NCI-H1048 (cell line): ENCODE measurements around the gene P4HTM.
A peak's percentile ranks its signal among the peaks of the same experiment; 100 is the strongest.

ENCODE experiments used
- DNase-seq: peaks from one replicate; lab custom pipeline; 2025; lab: John Stamatoyannopoulos, UW

Gene P4HTM

DNA sequence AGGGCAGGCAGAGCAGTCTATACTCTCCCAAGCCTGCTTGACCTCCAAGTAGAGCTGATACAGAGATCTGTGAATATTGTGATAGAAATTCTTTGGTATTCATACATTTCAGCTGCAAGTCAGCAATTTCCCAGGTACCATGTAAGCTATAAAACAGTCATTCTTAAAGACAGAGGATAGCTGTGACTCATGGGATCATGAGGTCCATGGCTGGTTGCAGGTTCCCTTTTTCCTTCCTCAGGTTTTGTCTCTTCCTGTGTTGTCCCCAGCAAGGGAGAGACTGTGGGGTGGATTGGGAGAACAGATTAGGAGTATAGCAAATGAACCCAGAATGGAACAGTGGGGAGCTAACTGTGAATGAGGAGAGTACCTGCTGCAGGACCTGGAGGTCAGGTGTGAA lies 5.4 kb upstream of the P4HTM start:
- DNase-seq, result no peak

DNA sequence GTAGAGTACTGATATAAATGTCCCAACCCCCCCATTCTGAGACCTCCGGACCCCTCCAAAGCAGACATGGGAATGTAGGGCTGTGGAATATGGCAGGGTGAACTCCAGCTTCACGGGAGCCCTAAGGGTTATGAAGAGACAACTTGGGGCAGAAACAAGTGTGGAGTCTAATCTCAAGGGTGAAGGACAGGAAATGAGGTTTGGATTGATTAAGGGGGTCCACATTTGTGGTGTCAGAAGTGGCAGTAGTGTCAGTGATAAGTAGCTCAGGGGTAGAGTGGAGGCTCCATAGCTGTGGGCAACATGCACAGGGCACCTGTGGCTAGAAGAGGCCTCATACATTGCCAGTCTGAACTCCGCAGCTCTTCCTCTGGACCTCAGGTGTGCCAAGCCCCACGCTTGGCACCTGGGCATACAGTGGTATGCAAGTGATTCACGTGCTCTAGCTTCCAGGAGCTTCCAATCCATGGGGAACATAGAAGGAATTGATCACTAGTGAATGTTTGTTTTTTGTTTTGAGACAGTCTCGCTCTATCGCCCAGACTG lies 4.1 kb upstream of the P4HTM start:
- no peak for DNase-seq

DNA sequence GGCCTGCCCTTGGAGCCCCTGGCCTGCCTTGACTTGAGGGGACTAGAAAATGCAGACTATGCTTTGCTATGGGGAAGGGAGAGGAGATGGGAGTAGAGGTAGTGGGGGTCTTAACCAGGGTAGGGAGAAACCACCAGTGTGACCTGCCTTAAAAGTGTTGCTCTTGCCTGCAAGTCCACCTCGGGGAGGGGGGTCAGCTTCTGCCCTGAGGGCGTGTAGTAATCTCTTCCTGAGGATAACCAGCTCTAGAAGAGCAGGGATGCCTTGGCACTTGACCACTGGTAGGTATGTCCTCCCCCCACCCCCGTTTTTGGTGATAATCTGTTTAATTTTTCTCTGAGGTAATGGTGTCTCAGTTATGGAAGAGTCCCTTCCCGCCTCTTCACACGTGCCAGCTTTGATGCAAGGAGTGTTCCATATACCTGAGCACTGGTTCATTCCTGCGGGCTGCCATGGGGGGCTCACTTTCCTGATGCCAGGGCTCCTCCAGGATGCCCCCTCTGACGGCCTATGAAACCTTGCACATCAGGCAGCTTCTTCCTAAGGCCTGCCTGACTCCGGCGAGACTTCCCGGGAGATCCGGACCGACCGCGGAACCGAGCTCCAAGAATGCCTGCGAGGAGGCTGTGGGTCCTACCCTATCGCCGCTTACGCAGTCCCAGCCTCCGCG lies 780 bp upstream of the P4HTM start:
- no peak for DNase-seq

DNA sequence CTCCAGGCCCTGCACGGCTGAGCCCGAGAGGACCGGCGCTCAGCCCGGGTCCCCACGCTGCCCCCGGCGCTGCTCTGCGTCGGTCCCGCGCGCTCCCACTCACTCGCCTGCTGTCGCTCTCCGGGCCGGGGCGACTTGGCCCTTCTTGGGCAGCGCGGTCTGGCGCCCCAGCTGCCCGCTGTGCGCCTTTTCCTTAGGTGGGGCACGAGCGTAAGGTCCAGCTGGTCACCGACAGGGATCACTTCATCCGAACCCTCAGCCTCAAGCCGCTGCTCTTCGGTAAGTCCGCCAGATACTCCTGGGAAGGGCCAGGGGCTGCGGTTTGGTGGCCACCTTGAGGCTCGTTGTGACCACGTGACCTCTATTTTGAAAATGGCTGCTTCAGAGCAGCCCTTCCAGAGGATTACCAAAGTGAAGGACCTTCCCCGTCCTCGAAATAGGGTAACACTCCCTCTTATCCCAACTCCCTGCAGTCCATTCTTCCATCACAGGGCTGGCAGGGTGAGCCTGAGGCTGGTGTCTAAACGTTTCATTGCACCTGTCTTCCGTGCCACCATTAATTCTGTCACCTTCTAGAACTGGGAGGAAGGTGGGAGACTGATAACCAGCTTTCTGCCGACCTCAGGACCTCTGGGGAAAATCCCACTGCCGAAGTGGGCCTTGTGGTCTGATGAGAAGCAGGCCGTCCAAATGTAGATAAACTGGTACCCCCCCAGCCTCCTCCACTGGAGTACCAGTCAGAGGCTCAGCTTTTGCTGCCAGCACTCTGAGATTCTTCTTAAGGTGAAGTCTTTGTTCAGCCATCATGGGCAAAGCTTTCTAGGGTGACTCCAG lies 812 bp downstream of the P4HTM start:
- DNase-seq, result no peak

DNA sequence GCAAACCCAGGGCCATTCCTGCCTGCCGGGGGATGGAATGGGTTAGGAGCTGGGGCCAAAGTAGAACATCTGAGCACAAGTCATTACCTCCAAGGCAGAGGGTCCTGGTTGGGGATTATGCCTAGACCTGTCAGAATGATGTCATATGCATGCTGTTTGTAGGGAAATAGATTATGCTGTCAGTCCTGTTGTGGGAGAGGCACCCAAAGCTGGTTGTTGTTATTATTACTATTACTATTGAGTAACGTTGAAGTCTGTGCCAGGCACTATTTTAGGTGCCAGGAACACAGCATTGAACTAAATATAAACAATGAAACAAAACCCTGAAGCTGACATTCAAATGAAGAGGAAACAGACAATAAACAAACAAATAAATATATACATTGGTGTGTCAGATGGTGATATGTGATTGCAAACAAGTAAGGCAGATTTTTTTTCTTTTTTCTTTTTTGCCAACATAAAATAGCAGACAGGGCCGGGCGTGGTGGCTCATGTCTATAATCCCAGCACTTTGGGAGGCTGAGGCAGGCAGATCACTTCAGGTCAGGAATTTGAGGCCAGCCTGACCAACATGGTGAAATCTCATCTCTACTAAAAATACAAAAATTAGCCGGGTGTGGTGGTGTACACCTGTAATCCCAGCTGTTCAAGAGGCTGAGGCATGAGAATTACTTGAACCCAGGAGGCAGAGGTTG lies 2.0 kb downstream of the P4HTM start:
- no peak for DNase-seq

DNA sequence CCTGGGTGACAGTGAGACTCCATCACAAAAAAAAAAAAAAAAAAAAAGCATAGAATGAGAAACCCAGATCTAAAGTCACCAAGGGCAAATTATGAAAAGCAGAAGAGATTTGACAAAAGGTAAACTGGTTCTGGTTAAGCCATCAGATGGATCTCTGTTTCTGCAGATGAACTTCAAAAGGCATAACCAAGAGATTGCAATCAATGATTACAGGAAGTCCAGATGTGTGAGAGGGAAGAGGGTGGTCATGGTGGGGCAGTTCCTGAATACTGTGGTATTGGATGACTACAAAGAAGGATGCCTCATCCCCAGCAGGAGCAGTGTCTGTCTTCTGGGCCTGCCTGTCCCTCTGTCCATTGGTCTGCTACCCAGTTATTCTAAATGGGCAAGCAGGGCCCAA lies 3.8 kb downstream of the P4HTM start:
- DNase-seq, result no peak

DNA sequence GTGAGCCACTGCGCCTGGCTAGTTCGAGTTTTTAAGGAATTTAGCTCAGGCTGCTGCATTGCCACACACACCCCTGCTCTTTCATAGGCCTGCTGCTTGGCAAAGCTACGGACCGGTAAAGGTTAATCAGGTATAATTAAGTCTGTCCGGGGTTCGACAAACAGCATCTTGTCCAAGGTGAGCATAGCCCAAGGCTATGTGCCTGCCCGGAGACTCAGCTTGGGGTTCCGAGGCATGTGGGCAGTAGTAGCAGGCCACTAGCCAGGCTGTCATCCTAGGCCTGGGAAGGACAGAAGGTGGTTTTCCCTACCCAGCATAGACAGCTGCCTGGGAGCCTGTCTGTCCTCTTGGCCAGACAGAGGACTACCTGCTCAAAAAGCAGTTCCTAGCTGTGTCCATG lies 6.6 kb downstream of the P4HTM start:
- no peak for DNase-seq

DNA sequence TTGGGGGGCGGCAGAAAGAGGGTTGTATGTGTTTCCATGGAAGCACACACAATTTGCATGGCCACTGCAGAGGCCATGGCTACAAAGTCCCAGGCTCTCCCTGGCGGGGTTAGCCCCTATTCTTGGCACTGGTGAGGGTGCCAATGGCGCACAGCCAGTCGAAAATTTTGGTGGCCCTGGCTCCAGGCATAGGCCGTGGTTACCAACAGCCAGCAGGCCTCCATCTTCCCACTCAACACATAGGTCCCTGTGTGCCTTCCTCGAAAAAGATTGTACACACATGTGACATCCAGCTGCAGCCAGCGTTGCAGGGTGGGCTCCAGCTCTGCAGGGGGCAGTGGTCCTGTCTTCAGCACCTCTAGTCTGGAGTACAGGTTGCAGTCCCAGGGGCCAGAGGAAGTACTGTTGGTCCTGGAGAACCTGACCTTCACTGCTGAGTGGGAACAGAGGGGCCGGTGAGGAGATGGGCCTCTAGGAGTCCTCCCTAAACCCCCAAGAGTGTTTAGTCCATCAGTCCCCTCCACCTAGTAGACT lies 7.1 kb downstream of the P4HTM start:
- DNase-seq, result no peak

DNA sequence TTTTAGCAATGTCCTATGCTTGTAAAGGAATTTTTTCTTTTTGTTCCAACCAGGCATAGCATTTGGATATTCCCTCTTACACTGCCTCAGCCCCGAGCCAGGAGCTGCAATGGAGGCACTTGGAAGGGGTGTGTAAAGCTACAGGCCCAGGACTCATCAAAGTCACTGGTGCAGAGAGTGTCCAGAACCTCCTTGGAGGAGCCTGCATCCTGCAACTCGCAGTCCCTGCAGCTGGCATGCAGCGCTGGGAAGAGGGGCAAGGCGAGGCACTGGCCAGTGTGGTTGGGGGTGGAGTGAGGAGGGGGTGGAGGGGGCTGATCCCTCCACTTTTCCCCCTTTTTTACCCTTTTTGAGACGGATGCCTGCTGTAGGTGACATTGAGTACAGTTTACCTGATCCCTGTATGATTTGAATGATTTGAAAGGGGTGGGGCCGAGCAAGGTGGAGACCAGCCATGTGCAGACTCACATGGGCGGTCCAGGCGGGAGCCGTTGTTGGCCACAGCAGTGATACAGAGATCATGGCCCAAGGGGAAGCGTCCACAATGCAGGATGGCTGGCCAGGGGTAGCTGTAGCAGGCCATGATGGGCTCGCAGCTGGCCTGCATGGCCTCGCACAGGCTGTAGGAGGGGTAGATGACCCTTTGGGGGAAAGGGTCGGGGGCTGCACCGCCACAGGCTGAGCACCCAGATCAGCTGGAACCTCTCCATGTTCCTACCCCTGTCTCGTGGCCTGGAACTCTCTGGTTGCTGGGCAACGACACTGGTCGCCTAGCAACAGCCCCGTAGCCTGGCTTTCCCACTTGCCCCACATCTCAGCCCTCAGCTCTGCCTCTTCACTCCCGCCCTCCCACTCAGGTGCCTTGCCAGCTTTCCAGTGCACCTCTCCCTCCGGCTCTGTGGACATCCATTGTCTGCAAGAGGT lies 7.9 kb downstream of the P4HTM start:
- no peak for DNase-seq

DNA sequence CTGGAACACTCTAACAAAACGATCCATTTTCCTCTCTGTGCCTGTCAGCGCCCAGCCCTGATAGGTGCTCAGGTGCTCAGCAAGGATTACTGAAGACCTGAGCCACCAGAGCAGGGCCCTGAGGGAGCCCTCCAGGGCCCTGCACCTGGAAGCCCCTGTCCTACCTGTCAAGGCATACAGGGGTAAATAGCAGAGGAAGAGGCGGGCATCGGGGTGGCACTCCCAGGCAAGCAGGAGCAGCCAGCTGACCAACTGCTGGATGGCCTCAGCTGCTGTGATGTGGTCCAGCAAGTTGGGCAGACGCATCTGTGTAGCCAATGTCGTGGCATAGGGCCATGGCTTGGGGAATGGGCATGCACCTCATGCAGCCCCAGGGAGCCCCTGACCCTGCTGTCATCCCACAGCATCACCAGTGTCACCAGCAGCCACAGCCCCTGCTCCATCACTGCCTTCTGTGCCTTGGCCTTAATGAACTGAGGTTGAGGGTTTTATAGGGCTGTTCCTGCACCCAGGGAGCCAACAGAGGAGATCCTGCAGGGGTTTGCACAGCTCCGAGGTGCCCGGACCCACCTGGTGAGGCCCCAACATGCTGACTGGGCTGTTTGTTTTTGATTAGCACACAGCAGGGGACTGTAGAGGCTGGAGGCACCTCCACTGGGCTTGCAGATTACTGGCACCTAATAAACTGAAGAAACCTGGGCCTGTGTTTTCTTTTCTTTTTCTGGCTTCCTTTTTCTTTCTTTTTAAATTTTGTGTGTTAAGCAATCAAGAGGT lies 9.2 kb downstream of the P4HTM start:
- no peak for DNase-seq

DNA sequence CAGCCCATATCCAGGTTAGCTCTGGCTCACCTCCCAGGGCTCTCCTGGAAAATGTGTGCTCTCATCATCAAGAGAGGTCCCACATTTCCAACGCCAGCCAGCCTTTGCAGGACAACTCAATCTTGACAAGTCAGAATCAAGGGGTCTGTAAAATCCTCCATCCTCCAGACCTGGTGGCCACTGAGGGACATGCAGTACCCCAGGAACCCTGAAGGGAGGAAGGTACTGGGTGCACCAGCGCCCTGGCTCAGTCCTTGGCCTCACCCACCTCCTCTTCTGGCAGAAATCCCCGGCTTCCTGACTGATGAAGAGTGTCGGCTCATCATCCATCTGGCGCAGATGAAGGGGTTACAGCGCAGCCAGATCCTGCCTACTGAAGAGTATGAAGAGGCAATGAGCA lies 11.1 kb downstream of the P4HTM start:
- no peak for DNase-seq

DNA sequence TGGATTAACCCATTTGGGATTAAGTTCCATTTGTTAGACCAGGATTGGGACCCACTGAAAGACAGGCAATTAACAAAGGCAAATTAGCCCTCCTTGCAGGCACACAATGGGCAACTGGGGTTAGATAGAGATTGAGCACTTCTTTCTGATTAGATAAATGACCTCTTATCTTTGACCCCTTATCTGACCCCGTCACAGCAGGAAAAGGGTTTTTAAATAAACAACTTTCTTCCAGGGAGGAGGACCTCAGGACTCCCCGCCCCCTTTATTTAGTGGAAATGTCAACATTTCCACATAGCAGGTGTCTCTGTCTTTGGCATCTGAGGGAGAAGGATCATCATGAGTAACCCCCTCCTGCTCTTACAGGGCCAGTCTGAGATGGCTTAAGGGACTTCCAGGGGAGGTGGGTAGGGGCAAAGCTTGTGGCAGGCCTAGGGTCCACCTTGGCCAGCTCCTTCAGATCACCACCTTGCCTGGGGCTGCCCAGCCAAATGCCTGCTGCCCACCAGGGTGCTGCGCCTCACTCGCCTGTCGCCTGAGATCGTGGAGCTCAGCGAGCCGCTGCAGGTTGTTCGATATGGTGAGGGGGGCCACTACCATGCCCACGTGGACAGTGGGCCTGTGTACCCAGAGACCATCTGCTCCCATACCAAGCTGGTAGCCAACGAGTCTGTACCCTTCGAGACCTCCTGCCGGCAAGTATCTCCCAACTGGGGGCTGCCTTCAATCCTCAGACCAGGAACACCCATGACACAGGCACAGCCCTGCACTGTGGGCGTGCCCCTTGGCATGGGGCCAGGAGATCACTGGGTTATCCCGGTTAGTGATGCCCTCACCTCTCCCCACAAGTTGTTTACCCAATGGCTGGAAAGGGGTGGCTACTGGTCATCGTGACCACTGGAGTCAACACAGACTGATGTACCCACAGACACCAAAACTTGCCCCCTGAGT lies 14.6 kb downstream of the P4HTM start:
- no peak for DNase-seq

DNA sequence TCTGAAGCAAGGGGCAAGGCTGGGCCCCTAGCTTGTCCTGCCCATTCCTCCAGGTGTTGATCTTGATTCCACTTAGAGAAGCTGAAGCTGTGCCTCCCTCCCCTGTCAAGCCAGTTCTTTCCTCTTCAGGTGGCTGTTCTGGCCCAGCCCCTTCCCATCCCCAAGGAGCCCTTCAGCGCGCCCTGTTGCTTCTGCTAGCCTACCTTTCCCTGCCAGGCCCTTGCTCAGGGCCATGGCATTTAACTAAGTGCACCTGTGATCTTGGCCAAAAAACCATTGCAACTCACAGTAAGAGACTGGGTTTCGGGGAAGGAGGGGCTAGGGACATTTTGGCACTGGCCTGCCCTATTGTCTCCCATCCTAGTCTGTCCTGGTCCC lies 15.3 kb downstream of the P4HTM start:
- DNase-seq, result no peak

DNA sequence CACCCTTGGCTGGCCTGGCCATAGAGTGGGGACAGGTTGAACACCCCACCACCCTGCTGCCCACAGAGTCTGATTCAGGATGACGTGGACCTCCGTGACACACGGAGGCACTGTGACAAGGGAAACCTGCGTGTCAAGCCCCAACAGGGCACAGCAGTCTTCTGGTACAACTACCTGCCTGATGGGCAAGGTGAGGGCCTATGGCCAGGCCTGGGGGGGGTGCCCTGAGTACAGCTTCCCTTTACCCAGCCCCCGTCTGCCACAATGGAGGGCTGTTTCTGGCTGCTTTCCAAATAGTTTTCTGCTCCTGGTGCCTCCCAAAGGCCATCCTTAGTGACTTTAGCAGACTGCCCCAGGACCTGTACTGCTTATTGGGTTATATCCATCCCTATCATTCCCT lies 16.0 kb downstream of the P4HTM start:
- DNase-seq, result no peak

DNA sequence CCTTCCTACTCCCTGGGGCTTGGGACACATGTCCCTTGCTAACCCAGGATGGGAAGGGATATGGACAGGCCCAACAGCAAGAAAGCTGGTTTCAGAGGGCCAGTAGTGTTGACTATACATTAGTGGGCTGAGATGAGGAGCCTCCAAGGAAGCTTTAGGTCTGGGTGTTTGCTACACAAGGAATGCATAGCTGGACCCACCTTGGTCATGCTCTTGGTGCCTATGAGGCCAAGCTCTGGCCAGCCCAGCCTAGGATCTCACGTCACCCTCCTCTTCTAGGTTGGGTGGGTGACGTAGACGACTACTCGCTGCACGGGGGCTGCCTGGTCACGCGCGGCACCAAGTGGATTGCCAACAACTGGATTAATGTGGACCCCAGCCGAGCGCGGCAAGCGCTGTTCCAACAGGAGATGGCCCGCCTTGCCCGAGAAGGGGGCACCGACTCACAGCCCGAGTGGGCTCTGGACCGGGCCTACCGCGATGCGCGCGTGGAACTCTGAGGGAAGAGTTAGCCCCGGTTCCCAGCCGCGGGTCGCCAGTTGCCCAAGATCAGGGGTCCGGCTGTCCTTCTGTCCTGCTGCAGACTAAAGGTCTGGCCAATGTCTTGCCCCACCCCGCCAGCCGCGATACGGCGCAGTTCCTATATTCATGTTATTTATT lies 16.5 kb downstream of the P4HTM start:
- DNase-seq, result no peak

DNA sequence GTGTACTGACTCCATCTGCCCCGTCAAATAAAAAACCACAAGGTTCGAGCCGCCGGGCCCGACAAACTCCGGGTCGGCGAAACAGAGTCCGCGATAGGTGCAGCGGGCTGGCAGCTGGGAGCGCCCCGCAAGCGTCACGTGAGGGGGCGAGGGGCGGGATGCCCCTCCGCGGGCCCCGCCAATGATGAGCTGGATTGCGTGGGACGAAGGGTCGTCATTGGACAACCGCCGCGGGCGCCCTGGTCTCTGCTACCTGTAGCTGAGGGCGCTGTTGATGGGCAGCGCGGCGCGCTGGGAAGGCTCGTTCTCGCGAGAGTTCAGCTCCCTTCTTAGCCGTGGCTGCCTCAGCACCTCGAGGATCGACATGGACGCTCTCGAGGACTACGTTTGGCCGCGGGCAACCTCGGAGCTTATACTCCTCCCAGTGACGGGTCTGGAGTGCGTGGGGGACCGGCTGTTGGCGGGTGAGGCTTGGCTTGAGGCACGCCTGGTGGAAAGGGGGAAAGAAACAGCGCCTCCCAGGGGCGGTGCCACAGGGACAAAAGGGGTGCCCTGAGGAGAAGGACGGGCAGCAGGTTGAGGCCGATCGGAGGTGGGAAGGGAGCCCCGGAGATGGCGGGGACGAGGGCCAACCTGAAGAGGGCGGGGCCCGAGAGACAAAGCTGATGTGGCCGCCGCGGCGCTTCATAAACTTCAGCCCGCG lies 17.2 kb downstream of the P4HTM start, which contains the start of gene WDR6:
WDR6 (plus strand) TSS at position 324 of the 703 bp plus-strand sequence; CDS start at position 365, 41 bp downstream.
- peak; percentile 95 for DNase-seq

DNA sequence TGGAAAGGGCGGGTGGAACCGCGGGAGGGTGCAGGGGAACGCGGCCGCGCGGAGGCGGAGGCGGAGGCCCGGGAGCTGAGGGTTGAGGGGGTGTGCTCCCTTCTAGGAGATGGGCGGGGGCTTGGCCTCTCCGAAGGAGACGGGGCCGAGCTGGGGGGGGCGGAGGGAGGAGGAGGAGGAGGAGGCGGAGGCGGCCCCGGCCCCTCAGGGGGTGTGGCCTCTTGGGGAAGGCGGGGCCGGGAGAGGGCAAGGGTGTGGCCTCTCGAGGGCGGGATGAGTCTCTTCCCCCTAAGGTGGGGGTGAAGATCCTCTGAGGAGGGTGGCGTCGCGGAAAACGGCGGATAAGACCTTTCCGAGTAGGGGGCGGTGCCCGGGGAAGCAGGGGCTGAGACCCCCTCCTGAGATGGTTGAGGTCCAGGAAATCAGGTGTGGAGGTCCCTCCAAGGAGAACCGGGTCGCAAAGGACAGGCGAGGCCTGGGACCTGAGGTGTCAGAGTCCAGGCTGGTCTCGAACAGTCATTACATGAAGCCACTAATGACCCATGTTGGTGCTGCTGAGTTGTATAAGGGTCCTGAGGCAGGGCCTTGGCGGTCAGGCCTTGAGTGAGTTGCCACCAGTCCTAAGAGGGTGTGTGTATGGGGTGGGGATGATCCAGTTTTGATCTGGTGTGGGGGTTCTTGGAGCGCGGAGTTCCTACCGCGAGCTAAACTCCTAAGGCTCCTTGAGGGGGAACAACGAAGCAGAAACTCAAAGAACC lies 17.9 kb downstream of the P4HTM start:
- DNase-seq, result peak; percentile 65
